GM18511 (cell line): ENCODE results near the gene PSTPIP1.
A peak's percentile ranks its signal among the peaks of the same experiment; 100 is the strongest.

Experiments
- ATAC-seq: cut with Tn5 transposase; IDR thresholded peaks from one replicate; pipeline ENCODE4 v1.9.1; 2021; ENCODE audit warnings: mild to moderate bottlenecking, moderate library complexity; ENCODE audit not compliant: unreplicated experiment

PSTPIP1 gene

DNA sequence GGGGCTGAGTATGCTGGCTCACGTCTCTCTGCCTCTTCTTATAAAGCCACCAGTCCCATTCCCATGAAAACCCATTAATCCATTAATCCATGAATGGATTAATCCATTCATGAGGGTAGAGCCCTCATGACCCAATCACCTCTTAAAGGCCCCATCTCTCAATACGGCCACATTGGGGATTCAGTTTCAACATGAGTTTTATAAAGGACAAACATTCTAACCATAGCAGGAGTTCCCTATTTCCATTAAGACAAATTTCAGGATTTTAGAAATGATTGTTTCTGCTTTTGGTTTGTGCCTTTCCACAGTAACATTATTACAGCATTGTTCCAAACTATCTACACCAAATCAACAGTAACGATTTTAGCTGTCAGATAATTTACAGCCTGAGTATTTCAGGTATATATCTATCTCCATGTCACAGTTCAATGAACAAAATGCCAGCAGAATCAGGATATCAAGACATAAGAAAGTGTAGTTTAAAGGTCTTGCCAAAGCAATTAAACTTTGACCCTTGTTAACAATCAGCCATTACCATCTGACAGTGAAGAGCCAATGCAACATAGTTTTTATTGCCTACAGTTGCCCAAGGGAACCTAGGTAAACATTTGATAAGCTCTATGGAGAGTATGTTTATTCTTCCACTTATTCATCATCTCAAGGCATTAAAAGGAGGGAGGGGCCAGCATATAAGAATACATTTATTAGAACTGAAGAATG, 72.2 kb downstream of the PSTPIP1 start:
- no peak for ATAC-seq

DNA sequence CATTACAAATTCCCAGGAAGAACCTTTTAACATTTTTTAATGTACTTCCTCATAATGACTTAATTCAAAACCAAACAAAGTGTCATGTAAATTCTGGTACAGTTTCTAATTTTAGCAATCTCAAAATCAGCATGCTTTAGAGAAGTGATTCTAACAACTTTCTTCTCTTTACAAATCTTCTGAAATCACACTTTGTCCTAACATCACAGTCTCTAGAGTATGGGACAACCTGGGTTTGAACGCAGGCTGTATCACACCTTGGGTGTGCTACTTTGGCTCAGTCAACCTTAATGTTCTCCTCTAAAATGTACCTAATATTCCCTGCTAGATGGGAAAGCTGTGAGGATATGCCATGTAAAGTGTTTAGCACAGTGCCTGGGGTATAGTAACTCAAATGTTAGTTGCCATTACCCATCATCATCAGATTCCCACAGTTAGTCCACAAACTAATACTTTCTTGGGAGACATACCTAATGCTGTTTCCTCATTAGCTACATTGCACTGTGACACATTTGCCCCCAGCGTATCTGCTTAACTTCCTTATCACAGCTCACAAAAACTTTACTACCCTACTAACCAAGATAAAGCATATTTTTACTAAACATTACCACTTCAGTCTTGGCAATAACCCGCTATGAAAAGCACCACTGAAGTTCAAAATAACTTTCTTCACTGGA, 72.9 kb downstream of the PSTPIP1 start:
- ATAC-seq = no peak

DNA sequence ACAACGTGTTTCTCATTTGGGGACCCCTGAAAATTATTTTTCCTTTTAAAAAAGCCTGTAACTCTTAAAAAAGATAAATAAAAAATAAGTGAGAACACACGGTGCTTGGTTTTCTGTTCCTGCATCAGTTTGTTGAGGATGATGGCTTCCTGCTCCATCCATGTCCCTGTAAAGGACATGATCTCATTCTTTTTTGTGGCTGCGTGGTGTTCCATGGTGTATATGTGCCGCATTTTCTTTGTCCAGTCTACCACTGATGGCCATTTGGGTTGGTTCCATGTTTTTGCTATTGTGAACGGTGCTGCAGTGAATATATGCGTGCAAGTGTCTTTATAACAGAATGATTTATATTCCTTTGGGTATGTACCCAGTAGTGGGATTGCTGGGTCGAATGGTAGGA, 73.7 kb downstream of the PSTPIP1 start:
- no peak for ATAC-seq

- no peak for ATAC-seq
Observed at GRCh38 chr15:77069521-77070121, 74.7 kb downstream of the PSTPIP1 start.

DNA sequence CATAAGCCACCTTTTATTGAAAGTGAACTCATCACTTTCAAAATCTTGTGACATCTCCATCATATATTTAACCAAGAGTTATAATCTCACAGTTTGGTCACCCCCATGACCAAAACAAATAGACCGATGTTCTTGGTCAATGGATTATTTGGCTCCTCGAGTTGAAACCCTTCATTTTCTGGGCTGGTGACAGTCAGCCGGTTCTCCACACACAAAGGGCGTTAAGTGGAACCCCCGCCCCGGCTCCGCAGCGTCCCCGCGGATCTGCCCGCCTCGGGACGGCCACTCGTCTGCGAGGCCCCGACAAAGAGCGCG, 75.2 kb downstream of the PSTPIP1 start:
- ATAC-seq = no peak

DNA sequence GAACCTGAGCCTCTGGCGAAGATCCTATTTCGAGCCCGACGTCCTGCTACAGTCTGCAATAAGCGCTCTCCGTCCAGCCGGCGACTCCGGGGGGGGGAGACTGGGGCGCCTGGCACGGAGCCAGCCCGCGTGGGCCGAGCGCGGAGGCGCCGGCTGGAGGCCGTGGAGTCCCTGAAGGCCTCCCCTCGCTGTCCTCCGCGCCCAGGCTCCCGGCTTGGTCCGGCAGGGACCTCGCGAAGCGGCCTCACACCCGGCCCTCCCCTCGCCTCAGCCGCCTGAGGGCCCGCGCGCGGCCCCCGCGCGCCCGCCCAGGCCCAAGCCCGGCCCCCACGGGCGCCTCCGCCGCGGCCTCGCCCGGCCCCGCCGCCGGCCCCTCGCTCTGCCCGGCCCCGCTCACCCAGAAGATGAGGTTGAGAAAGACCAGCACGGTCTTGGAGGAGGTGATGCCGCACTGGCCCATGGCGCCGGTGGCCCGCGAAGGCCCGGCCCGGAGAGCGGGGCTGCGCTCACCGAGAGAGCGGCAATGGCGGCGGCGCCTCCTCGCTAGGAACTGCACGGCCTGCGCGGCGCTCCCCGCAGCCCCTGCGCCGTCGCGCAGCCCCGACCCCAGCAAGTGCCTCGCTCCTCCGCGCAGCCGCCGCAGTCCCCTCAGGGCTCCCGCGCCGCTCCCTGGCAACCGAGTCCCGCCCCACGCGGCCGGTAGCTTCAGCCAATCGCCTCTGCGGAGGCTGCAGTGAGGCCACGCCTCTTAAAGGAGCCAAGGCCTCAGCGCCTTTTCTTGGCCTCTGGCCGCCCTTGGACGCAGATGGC, 75.8 kb downstream of the PSTPIP1 start, which contains the start of gene TSPAN3:
Gene TSPAN3 (minus strand): TSS at position 615 of the 810 bp plus-strand sequence. CDS start 155 bp downstream, at position 460.
- ATAC-seq = peak; percentile 92

- no peak for ATAC-seq
Observed at GRCh38 chr15:77071305-77072223, 76.6 kb downstream of the PSTPIP1 start.

DNA sequence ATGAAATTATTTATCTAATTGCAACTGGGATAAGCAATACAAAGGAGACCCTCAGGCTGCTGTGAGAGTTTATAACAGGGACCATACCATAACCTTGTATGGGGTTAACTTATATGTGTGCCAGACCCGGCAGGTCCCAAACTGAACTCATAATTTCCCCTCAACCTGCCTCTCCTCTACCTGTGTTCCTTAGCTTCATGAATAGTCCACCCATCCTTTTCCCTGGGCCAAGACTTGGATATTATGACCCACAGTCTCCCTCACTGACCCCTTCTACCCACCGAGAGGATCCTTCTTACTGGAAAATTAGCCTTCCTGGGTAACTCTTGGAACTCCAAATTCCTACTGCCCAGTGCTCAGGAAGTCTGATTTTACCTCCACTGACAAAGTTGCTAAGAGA, 79.4 kb downstream of the PSTPIP1 start:
- no peak for ATAC-seq

DNA sequence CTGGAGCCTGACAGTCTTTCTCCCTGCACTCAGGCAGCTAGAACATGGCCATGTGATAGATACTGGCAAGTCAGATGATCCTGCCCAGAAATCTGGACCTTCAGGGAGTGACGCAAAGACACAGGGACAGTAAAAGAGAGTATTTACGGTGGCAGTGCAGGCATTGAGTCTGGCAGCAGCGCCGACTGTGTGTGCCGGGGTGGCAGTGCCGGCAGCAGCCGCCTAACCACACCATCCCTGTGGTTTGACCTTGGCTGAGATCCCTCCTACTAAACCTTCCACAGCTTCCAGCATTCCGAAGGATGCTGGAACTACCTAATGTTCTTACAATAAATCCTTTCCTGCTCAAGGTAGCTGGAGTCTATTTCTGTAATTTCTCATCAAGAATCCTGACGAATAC, 80.6 kb downstream of the PSTPIP1 start:
- ATAC-seq = no peak

DNA sequence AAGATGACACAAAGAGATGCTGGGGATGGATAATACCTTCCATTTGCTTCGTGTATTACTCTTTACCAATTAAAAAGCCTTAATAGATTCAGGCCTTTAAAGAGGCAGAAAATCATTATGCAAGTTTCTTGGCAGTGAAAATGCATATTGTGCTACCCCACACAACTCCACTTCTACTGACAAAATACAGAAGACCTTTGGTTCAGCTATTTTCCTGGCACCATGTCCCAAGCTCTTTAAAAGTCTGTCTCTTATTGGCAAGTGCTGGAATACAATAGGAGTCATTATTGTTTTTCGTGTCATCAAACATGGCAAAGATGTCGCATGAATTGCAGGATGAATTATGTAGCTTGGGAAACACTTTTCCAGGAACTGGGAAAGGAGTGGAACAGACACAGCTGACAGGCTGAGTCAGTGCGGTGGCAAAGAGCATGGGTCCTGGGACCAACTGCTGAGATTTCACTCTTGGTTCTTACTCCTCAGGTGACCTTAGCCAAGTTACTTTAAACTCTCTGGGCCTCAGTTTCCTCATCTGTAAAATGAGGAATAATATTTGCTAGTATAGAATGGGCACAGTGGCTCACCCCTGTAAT, 81.5 kb downstream of the PSTPIP1 start:
- no peak for ATAC-seq

DNA sequence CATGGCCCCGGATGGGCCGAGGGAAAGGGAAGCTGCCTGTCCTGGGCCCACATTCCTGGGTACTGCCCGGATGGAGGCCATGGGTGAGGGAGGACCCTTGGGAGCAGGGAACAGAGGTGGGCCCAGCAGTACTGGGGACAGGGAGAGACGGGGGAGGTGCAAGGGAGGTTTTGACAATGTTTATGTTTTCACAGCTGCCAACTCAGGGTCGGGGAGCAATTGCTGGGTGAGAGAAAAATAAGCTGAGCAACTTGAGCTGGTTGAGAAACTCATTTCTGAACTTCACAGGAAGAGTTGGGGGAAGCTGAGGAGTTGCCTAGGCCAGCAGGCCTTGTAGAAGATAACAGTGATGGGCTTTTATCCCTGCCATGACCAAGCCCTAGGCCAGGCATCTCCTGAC, 87.0 kb downstream of the PSTPIP1 start:
- no peak for ATAC-seq

- peak; percentile 91 for ATAC-seq
Observed at GRCh38 chr15:77083381-77084160, 88.6 kb downstream of the PSTPIP1 start.

DNA sequence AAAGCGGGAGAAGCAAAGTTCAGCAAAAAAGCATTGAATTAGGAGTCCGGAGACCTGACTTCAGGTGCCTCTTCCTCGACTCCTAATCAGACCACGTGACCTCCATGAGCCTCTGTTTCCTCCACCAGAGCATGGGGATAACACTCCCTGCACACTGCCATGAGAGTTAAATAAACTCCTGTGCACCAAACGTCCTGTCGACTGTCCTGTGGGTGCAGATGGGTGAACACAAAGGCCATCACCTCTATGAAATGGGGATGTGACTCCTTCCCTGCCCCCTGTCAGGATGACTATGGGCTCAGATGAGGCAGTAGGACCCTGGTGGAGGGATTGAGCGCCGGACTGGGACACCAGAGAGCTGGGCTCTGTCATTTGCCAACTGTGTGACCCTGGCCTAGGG, 89.5 kb downstream of the PSTPIP1 start:
- ATAC-seq = no peak

DNA sequence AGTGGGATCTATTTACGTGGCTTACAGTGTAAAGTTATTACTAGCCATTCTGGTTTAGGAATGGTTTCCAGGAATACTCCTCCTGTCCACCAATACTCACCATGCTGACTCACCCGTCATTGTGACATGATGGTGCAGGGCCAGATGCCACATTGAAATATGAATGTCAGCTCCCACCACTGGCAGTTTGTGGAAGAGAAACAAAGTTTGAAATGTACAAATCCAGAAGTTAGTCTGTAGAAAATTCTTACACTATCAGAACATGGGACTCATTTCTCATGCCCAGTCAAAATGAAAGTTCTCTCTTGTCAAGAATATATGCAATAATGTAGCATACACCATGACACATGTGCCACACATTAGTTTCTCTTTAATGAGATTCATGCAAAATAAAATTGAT, 90.4 kb downstream of the PSTPIP1 start:
- no peak for ATAC-seq
